CD14-positive monocyte (primary cell): ENCODE data around the gene NOPCHAP1. TPM values are rescaled to one million over a fixed set of nuclear protein-coding genes. Genes with fewer than 3 reads are reported as not detected.

Experiments
- DNase-seq, 3 donors: peaks; one replicate each; pipeline ENCODE4 v3.0.0-alpha.2; 2011 to 2022
- H2AFZ ChIP-seq: 2 replicates; pipeline ENCODE4 v1.6.0; 2012; ENCODE audit warnings: mild to moderate bottlenecking, low read depth, low read length, inconsistent platforms; ENCODE audit not compliant: insufficient read depth, poor library complexity, severe bottlenecking
- H3K27ac ChIP-seq, 2 donors: 1 replicate in 1 of 2; 2 replicates in 1 of 2; pipeline ENCODE4 v1.5.1; 2012 to 2013; ENCODE audit warnings: low read length in 2 of 2, control low read depth in 1 of 2, inconsistent platforms in 1 of 2, low read depth in 1 of 2, mild to moderate bottlenecking in 1 of 2
- H3K27me3 ChIP-seq, 2 donors: one replicate each; pipeline versions ENCODE4 v1.6.0 to v1.6.1; 2011 to 2013; ENCODE audit warnings: low read length in 2 of 2; ENCODE audit not compliant: control insufficient read depth in 2 of 2, insufficient read depth in 2 of 2
- H3K36me3 ChIP-seq, 2 donors: replicated peaks in 1 of 2; 1 replicate in 1 of 2; 2 replicates in 1 of 2; pipeline versions ENCODE4 v1.5.1 to v1.6.1; 2012 to 2013; ENCODE audit warnings: low read length in 2 of 2, control low read depth in 1 of 2, inconsistent platforms in 1 of 2, mild to moderate bottlenecking in 1 of 2; ENCODE audit not compliant: insufficient read depth in 2 of 2, control insufficient read depth in 1 of 2
- H3K4me1 ChIP-seq, 2 donors: 1 replicate in 1 of 2; 2 replicates in 1 of 2; pipeline versions ENCODE4 v1.5.1 to v1.6.1; 2012 to 2013; ENCODE audit warnings: low read length in 2 of 2, control low read depth in 1 of 2, inconsistent platforms in 1 of 2, mild to moderate bottlenecking in 1 of 2, moderate library complexity in 1 of 2; ENCODE audit not compliant: insufficient read depth in 2 of 2, control insufficient read depth in 1 of 2
- H3K4me2 ChIP-seq: replicated peaks from 2 replicates; pipeline ENCODE3; 2012; ENCODE audit warnings: low read length, moderate library complexity, mild to moderate bottlenecking; ENCODE audit not compliant: poor library complexity, severe bottlenecking; ENCODE audit errors: extremely low read depth
- H3K4me3 ChIP-seq, 3 experiments: fragments of 200-600 bp in 1 of 3; sonication (generic) in 1 of 3; replicated peaks in 1 of 3; 1 replicate in 2 of 3; 2 replicates in 1 of 3; pipeline ENCODE4 v1.5.1; 2011 to 2013; ENCODE audit warnings: low read length in 3 of 3, mild to moderate bottlenecking in 3 of 3, control low read depth in 2 of 3, low read depth in 2 of 3, inconsistent platforms in 1 of 3, moderate library complexity in 1 of 3
- H3K79me2 ChIP-seq: 2 replicates; pipeline ENCODE4 v1.6.0; 2012; ENCODE audit warnings: mild to moderate bottlenecking, control low read depth, inconsistent platforms, low read length, moderate library complexity; ENCODE audit not compliant: insufficient read depth
- H3K9ac ChIP-seq: 2 replicates; pipeline ENCODE4 v1.6.0; 2017; ENCODE audit warnings: low read length, mild to moderate bottlenecking; ENCODE audit not compliant: insufficient read depth, poor library complexity, severe bottlenecking
- H3K9me3 ChIP-seq, 2 donors: replicated peaks in 1 of 2; 1 replicate in 1 of 2; 2 replicates in 1 of 2; pipeline versions ENCODE4 v1.5.1 to v1.6.1; 2012 to 2013; ENCODE audit warnings: low read length in 2 of 2, control low read depth in 1 of 2; ENCODE audit not compliant: control insufficient read depth in 1 of 2, insufficient read depth in 1 of 2
- H4K20me1 ChIP-seq: 2 replicates; pipeline ENCODE4 v1.6.0; 2012; ENCODE audit warnings: mild to moderate bottlenecking, low read length, control low read depth, moderate library complexity; ENCODE audit not compliant: insufficient read depth
- H3K27ac Mint-ChIP-seq, 7 donors: one replicate each; pipeline ENCODE4 v1.8.0; 2020; ENCODE audit warnings: mild to moderate bottlenecking in 7 of 7, mixed read lengths in 7 of 7, moderate library complexity in 6 of 7, inconsistent platforms in 2 of 7
- H3K27me3 Mint-ChIP-seq, 3 donors: one replicate each; pipeline ENCODE4 v1.8.0; 2021 to 2022; ENCODE audit warnings: low read depth in 3 of 3, mild to moderate bottlenecking in 3 of 3, mixed read lengths in 3 of 3, moderate library complexity in 3 of 3, inconsistent platforms in 1 of 3
- H3K36me3 Mint-ChIP-seq, 2 donors: one replicate each; pipeline ENCODE4 v1.8.0; 2020; ENCODE audit warnings: mixed read lengths in 2 of 2, inconsistent platforms in 1 of 2, mild to moderate bottlenecking in 1 of 2
- H3K4me1 Mint-ChIP-seq: one replicate; pipeline ENCODE4 v1.8.0; 2020; ENCODE audit warnings: mild to moderate bottlenecking, mixed read lengths
- H3K4me3 Mint-ChIP-seq, 2 donors: one replicate each; pipeline ENCODE4 v1.8.0; 2020; ENCODE audit warnings: mild to moderate bottlenecking in 2 of 2, mixed read lengths in 2 of 2, moderate library complexity in 1 of 2
- H3K9me3 Mint-ChIP-seq, 7 donors: one replicate each; pipeline ENCODE4 v1.8.0; 2020 to 2022; ENCODE audit warnings: mixed read lengths in 7 of 7, mild to moderate bottlenecking in 6 of 7, moderate library complexity in 6 of 7, inconsistent platforms in 2 of 7
- CTCF ChIP-seq: fragments of 200-600 bp; IDR thresholded peaks from one replicate; pipeline ENCODE4 v1.8.0; 2022; ENCODE audit warnings: antibody characterized with exemption, mild to moderate bottlenecking
- WGBS: methylation state at CpG from one replicate; pipeline ENCODE4 v1.1.5; 2013; ENCODE audit warnings: missing lambda C conversion rate; ENCODE audit not compliant: insufficient coverage; 5-methylcytosine and 5-hydroxymethylcytosine counted together
- intact Hi-C, 2 donors: fragments of 100-400 bp; cut with micrococcal nuclease; formaldehyde crosslinking; loops; one replicate each; pipeline versions ENCODE4 v1.15.0 to v1.15.1; 2023
- polyA plus RNA-seq, 3 donors: library from polyadenylated mRNA; depleted of rRNA in 1 of 3; unstranded in 2 of 3; stranded (reverse) in 1 of 3; fragments of 300-500 nt in 2 of 3; fragments of >200 nt in 1 of 3; fragmentation: Illumina TruSeq in 2 of 3; gene quantifications; 1 replicate in 2 of 3; 2 replicates in 1 of 3; pipeline ENCODE4 v1.2.3, GENCODE V29; 2012 to 2021

Gene NOPCHAP1
- polyA plus RNA-seq, 3 donors, result 2.6 to 14.0 (median 12.0) TPM

GRCh38 chr12:104953323-104953722 lies 32.8 kb upstream of the NOPCHAP1 start:
- Mint-ChIP-seq H3K4me1 (peaks cover 8% of the 10 kb centered on the region), H3K9me3 (peaks cover 0 to 4% (median 0%) of the 10 kb centered on the region in 7 donors), H3K27me3 (peaks cover 18 to 32% (median 29%) of the 10 kb centered on the region in 3 donors), H3K27ac (no peak overlapping the region), H3K4me3 (no peak overlapping the region), H3K36me3 (no peaks in the 10 kb centered on the region)
- no CpG with 5 or more reads among the region's 2 CpGs for WGBS
- peaks cover 3 to 10% of the 10 kb centered on the region in 2 donors for H3K4me1 ChIP-seq
- intact Hi-C loops, result loop anchor here in 1 of 2 donors (10.0 kb wide), 1 partner anchor 309 kb away; no protein-coding TSS in a partner anchor
- H3K9me3 ChIP-seq, result no peaks in the 10 kb centered on the region
- H3K9ac ChIP-seq, result no peak overlapping the region
- no peaks in the 10 kb centered on the region for H3K79me2 ChIP-seq
- no peaks in the 10 kb centered on the region for H4K20me1 ChIP-seq
- no peak overlapping the region for H3K27ac ChIP-seq
- DNase-seq, result no peak
- no peak overlapping the region for H3K4me2 ChIP-seq
- H2AFZ ChIP-seq, result no peak overlapping the region
- H3K36me3 ChIP-seq, result no peaks in the 10 kb centered on the region
- no peak for TF ChIP-seq CTCF
- no peak overlapping the region for H3K4me3 ChIP-seq
- H3K27me3 ChIP-seq, result peaks cover 18 to 34% of the 10 kb centered on the region in 2 donors

- H3K36me3 ChIP-seq, result no peaks in the 10 kb centered on the region
- no peaks in the 10 kb centered on the region for H4K20me1 ChIP-seq
- no CpG with 5 or more reads among the region's 2 CpGs for WGBS
- no peak overlapping the region for H3K27ac ChIP-seq
- H3K4me2 ChIP-seq, result no peak overlapping the region
- no peak for TF ChIP-seq CTCF
- Mint-ChIP-seq H3K9me3 (no peaks in the 10 kb centered on the region), H3K27me3 (peaks cover 28 to 54% (median 37%) of the 10 kb centered on the region in 3 donors), H3K4me3 (no peak overlapping the region), H3K36me3 (peaks cover 2 to 5% of the 10 kb centered on the region in 2 donors), H3K27ac (no peak overlapping the region), H3K4me1 (peaks cover 21% of the 10 kb centered on the region)
- no peak overlapping the region for H2AFZ ChIP-seq
- peaks cover 10 to 26% of the 10 kb centered on the region in 2 donors for H3K4me1 ChIP-seq
- DNase-seq, result no peak
- no peaks in the 10 kb centered on the region for H3K79me2 ChIP-seq
- H3K9ac ChIP-seq, result no peak overlapping the region
- no peak overlapping the region for H3K4me3 ChIP-seq
- intact Hi-C loops, result loop anchor here in 1 of 2 donors (5.0 to 10.0 kb wide), 2 partner anchors 311 to 498 kb away; partner anchors contain the start of gene CHST11
- no peaks in the 10 kb centered on the region for H3K9me3 ChIP-seq
- peaks cover 23 to 48% of the 10 kb centered on the region in 2 donors for H3K27me3 ChIP-seq
Measured at GRCh38 chr12:104955703-104956102, 30.4 kb upstream of the NOPCHAP1 start.
